Limb (tissue), 2 donors: ENCODE measurements around the gene RSF1.

Experiments
- DNase-seq, 2 donors: peaks; one replicate each; pipeline ENCODE4 v3.0.0-alpha.2; 2016; ENCODE audit errors: extremely low spot score in 2 of 2

The RSF1 gene

DNA sequence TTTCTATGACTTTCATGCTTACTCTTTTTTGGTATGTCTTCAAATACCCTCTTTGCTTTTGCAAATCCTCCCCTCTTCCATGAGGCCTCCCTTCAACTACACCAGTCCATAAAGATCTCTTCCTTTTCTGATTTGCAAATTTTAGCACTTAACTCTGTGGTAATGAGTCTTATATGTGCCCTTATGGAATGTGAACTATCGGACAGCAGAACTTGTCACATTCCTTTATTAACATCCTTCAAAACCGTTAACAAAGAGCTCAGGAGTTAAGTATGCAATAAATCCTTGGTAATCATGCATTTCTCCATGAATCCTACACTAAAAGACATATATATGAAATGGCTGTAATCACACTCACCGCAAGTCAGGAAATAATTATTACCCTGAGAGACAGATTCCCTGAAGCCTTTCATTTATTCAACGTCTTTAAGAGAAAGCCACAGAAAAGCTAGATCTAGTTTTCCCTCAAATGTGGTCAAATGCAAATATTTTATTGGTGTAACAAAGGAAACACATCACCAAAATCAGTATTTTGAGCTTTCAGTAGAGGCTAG, 190.3 kb downstream of the RSF1 start:
- no peak for DNase-seq

DNA sequence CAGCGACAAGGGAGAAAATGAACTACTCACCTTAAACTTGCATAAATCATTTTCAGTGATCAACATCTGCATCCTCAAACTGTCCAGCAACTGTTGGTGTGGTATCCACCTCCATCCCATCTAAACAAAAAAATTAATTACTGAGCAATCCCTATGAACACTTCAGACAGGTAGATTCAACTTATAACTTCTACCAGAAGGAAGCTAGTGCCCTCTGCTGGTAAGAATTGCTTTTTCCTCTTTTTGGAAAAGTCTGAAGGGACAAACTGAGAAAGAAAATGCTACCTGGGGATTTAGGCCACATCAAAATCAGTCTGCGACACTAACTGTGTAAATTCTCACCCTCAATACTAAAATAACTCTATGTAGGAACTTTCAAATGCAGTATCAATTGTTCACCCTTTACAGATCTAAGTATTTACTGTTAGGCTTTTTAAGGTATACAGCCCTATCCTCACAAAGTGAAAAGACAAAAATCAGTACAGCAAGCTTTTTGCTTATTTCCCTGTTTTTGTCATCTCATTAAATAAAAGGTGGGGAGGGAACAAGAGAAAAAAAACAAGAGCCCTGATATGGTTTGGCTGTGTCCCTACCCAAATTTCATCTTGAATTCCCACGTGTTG, 200.8 kb downstream of the RSF1 start:
- DNase-seq, result peak in 1 of 2 donors; percentile 29

DNA sequence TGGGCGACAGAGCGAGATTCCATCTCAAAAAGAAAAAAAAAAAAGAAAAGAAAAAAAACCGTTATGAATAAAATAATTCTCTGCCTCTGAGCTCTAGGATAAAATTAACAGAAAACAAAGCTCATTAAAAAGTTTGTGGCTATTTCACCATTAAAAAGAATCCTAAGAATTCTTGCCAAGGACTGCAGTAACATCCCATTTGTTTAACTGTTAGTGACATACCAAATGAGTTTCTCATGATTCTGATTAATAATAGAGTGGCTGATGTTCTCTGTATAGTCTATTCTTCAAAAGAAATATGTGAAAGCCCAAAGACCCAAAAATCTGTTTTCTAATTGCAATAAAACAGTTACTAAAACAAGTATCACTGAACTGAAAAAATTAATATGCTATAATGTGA, 202.6 kb downstream of the RSF1 start:
- DNase-seq, result no peak

DNA sequence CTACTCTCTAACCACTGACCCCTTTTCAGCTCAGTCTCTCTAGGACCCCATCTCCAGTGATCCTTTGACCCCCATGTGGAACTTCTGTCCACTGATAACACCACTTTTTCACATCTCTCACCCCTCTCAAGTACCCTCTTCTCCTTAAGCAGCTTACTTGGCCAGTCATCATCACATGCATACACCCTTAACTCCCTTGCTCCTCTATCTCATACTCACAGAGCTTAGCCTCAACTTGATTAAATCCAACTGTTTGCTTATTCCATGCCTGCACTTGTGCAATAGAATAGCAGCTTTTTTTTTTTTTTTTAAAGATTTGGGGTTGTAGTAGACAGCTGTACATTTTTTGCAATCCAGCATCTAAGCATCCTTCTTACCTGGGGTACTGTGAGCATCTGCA, 208.6 kb downstream of the RSF1 start:
- no peak for DNase-seq
